Neuronal stem cell (in vitro differentiated cells): ENCODE results near the gene RAD51AP2.
"Not testable (repeated sequence)": the region's sequence is repeated elsewhere in the genome, so short reads cannot be mapped to it uniquely, and the experiment has no call there.

Experiments
- DNase-seq: peaks from one replicate; pipeline ENCODE4 v3.0.0-alpha.2; 2013; ENCODE audit warnings: low spot score
- H2AFZ ChIP-seq: one replicate; pipeline ENCODE4 v1.6.1; 2013; ENCODE audit warnings: mild to moderate bottlenecking, low read length, inconsistent platforms
- H2AK5ac ChIP-seq: 2 replicates; pipeline ENCODE4 v1.6.1; 2013; ENCODE audit warnings: low read depth, mild to moderate bottlenecking, inconsistent platforms, low read length, moderate library complexity, mixed read lengths
- H2BK120ac ChIP-seq: 2 replicates; pipeline ENCODE4 v1.6.1; 2013; ENCODE audit warnings: low read depth, mild to moderate bottlenecking, inconsistent platforms, low read length, moderate library complexity, mixed read lengths
- H2BK12ac ChIP-seq: one replicate; pipeline ENCODE4 v1.6.1; 2013; ENCODE audit warnings: low read length, inconsistent platforms
- H2BK15ac ChIP-seq: 2 replicates; pipeline ENCODE4 v1.6.1; 2013; ENCODE audit warnings: mild to moderate bottlenecking, low read length, inconsistent platforms, mixed read lengths
- H2BK5ac ChIP-seq: one replicate; pipeline ENCODE4 v1.6.1; 2013; ENCODE audit warnings: inconsistent platforms, mild to moderate bottlenecking, low read length, moderate library complexity
- H3K14ac ChIP-seq: one replicate; pipeline ENCODE4 v1.6.1; 2013; ENCODE audit warnings: low read length, inconsistent platforms
- H3K18ac ChIP-seq: 2 replicates; pipeline ENCODE4 v1.6.1; 2013; ENCODE audit warnings: low read length, inconsistent platforms
- H3K23ac ChIP-seq: 2 replicates; pipeline ENCODE4 v1.6.1; 2013; ENCODE audit warnings: low read depth, mild to moderate bottlenecking, mixed read lengths, low read length, inconsistent platforms; ENCODE audit not compliant: poor library complexity
- H3K27ac ChIP-seq: replicated peaks from 3 replicates; pipeline ENCODE4 v1.5.1; 2013; ENCODE audit warnings: low read length, inconsistent platforms
- H3K27me3 ChIP-seq, 3 experiments: 2 replicates each; pipeline ENCODE4 v1.6.1; 2013; ENCODE audit warnings: low read length in 3 of 3, mild to moderate bottlenecking in 2 of 3, inconsistent platforms in 1 of 3, low read depth in 1 of 3, mixed read lengths in 1 of 3, moderate library complexity in 1 of 3; ENCODE audit not compliant: control insufficient read depth in 3 of 3, insufficient read depth in 3 of 3
- H3K36me3 ChIP-seq, 2 donors: replicated peaks in 1 of 2; 2 replicates each; pipeline ENCODE4 v1.6.1; 2013; ENCODE audit warnings: low read length in 2 of 2; ENCODE audit not compliant: control insufficient read depth in 2 of 2, insufficient read depth in 2 of 2
- H3K4ac ChIP-seq: 2 replicates; pipeline ENCODE4 v1.6.1; 2013; ENCODE audit warnings: inconsistent platforms, mild to moderate bottlenecking, low read length, moderate library complexity
- H3K4me1 ChIP-seq, 2 donors: 1 replicate in 1 of 2; 2 replicates in 1 of 2; pipeline ENCODE4 v1.6.1; 2013; ENCODE audit warnings: low read length in 2 of 2, low read depth in 1 of 2; ENCODE audit not compliant: control insufficient read depth in 2 of 2, insufficient read depth in 1 of 2
- H3K4me2 ChIP-seq: one replicate; pipeline ENCODE4 v1.6.1; 2013; ENCODE audit warnings: mild to moderate bottlenecking, low read length, inconsistent platforms; ENCODE audit not compliant: insufficient read depth, poor library complexity, severe bottlenecking
- H3K4me3 ChIP-seq, 2 donors: 2 replicates each; pipeline ENCODE4 v1.5.1; 2013; ENCODE audit warnings: low read length in 2 of 2, mild to moderate bottlenecking in 2 of 2, inconsistent platforms in 1 of 2, moderate library complexity in 1 of 2
- H3K79me1 ChIP-seq: one replicate; pipeline ENCODE4 v1.6.1; 2013; ENCODE audit warnings: low read depth, mild to moderate bottlenecking, inconsistent platforms, low read length, moderate library complexity
- H3K9ac ChIP-seq: one replicate; pipeline ENCODE4 v1.6.1; 2013; ENCODE audit warnings: mild to moderate bottlenecking, low read depth, low read length, inconsistent platforms; ENCODE audit not compliant: poor library complexity
- H3K9me3 ChIP-seq, 2 donors: replicated peaks in 1 of 2; 2 replicates each; pipeline versions ENCODE3 to v1.6.1; 2013; ENCODE audit warnings: low read length in 2 of 2, mild to moderate bottlenecking in 2 of 2, inconsistent platforms in 1 of 2, low read depth in 1 of 2, mixed read lengths in 1 of 2, moderate library complexity in 1 of 2; ENCODE audit not compliant: control insufficient read depth in 2 of 2, insufficient read depth in 1 of 2
- H4K8ac ChIP-seq: one replicate; pipeline ENCODE4 v1.6.1; 2013; ENCODE audit warnings: low read depth, mild to moderate bottlenecking, inconsistent platforms, low read length, moderate library complexity
- H4K91ac ChIP-seq: one replicate; pipeline ENCODE4 v1.6.1; 2013; ENCODE audit warnings: low read length, low read depth, mild to moderate bottlenecking, inconsistent platforms; ENCODE audit not compliant: poor library complexity
- WGBS, 2 donors: extraction: QIAGEN DNeasy Blood & Tissue Kit; methylation state at CpG; one replicate each; pipeline ENCODE4 v1.1.7; 2013; ENCODE audit warnings: missing lambda C conversion rate in 2 of 2, mixed read lengths in 1 of 2; ENCODE audit not compliant: insufficient read length in 2 of 2, insufficient replicate concordance in 1 of 2; ENCODE audit errors: extremely low coverage in 2 of 2; 5-methylcytosine and 5-hydroxymethylcytosine counted together

RAD51AP2 gene

DNA sequence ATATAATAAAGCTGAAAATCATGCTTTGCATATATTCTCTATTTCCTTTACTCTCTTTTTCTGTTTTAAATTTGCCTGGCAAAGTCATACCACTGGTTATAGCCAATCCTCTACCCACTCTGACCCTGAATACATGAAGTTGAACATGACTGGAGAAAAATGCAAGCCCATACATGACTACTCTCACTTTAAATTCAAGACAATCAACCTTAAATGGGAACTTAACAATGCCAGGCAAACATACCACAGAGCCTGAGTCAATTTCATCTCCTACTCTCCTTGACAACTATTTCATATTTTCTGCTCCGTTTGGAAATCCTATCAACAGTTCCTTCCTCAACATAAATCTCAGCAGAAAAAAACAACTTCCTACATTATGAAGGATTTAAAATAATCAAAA lies 22.6 kb downstream of the RAD51AP2 start:
- no peaks in the 10 kb centered on the region for H3K79me1 ChIP-seq
- H2BK120ac ChIP-seq: no peak overlapping the region
- H3K23ac ChIP-seq: no peak overlapping the region
- no peak overlapping the region for H2BK15ac ChIP-seq
- no peak overlapping the region for H3K27ac ChIP-seq
- no peak for DNase-seq
- H4K91ac ChIP-seq: no peak overlapping the region
- H3K9ac ChIP-seq: no peak overlapping the region
- no CpG with 5 or more reads among the region's 1 CpG for WGBS, 2 donors
- H3K14ac ChIP-seq: no peak overlapping the region
- no peak overlapping the region for H3K4me3 ChIP-seq
- H3K4me1 ChIP-seq: no peaks in the 10 kb centered on the region
- no peak overlapping the region for H2AK5ac ChIP-seq
- no peak overlapping the region for H2BK5ac ChIP-seq
- no peak overlapping the region for H4K8ac ChIP-seq
- no peak overlapping the region for H3K4ac ChIP-seq
- no peak overlapping the region for H3K18ac ChIP-seq
- H3K27me3 ChIP-seq: no peaks in the 10 kb centered on the region
- H3K36me3 ChIP-seq: no peaks in the 10 kb centered on the region
- no peak overlapping the region for H2BK12ac ChIP-seq
- H2AFZ ChIP-seq: no peak overlapping the region
- no peak overlapping the region for H3K4me2 ChIP-seq
- H3K9me3 ChIP-seq: no peaks in the 10 kb centered on the region

DNA sequence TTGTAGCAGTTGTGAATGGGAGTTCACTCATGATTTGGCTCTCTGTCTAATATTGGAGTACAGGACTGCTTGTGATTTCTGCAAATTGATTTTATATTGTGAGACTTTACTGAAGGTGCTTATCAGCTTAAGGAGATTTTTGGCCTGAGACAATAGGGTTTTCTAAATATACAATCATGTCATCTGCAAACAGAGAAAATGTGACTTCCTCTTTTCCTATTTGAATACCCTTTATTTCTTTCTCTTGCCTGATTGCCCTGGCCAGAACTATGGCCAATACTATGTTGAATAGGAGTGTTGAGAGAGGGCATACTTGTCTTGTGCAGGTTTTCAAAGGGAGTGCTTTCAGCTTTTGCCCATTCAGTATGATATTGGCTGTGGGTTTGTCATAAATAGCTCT lies 28.1 kb downstream of the RAD51AP2 start:
- not testable (repeated sequence) for H2BK5ac ChIP-seq, DNase-seq, H2BK120ac ChIP-seq, H3K36me3 ChIP-seq, H3K14ac ChIP-seq, H3K4me2 ChIP-seq, H3K4me3 ChIP-seq, H3K9me3 ChIP-seq, H3K9ac ChIP-seq, H2AFZ ChIP-seq, H2AK5ac ChIP-seq, H3K18ac ChIP-seq, H3K4me1 ChIP-seq, H2BK12ac ChIP-seq, H3K79me1 ChIP-seq, H3K23ac ChIP-seq, H2BK15ac ChIP-seq, H3K27me3 ChIP-seq, H3K27ac ChIP-seq, H4K8ac ChIP-seq, H4K91ac ChIP-seq, H3K4ac ChIP-seq

DNA sequence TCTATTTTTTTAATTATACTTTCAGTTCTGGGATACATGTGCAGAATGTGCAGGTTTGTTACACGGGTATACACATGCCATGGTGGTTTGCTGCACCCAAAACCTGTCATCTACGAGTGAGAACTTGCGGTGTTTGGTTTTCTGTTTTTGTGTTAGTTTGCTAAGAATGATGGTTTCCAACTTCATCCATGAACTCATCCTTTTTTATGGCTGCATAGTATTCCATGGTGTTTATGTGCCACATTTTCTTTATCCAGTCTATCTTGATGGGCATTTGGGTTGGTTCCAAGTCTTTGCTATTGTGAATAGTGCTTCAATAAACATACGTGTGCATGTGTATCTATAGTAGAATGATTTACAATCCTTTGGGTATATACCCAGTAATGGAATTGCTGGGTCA lies 29.6 kb downstream of the RAD51AP2 start:
- WGBS, 2 donors: no CpG with 5 or more reads among the region's 4 CpGs

DNA sequence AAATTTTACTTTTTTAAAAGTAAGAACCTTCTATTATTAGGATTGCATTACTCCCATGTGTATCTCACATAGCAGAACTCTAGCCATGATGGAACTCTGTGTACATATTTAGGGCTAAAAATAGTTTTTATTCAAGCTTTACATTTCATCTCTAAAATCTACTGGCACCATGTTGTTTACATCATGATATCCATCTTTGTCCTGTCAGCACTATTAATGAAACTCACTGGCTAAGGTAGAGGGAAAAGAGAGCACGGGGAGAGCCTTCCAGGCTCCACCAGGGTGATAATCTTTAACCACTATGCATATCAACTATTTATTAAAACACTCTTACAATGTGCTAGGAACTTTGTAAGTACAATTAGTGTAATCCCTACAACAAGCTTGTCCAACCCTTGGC lies 34.7 kb downstream of the RAD51AP2 start:
- WGBS, 2 donors: no CpG with 5 or more reads among the region's 1 CpG

More for the DNA sequence above, 29.6 kb downstream of the RAD51AP2 start:
- H3K27ac ChIP-seq, H3K4me2 ChIP-seq, H2BK15ac ChIP-seq, H2AK5ac ChIP-seq, H4K91ac ChIP-seq, H2BK5ac ChIP-seq, H3K23ac ChIP-seq, H2AFZ ChIP-seq, DNase-seq, H3K27me3 ChIP-seq, H3K4me1 ChIP-seq, H3K79me1 ChIP-seq, H3K4ac ChIP-seq, H3K36me3 ChIP-seq, H3K9ac ChIP-seq, H3K9me3 ChIP-seq, H2BK12ac ChIP-seq, H2BK120ac ChIP-seq, H4K8ac ChIP-seq, H3K14ac ChIP-seq, H3K18ac ChIP-seq, H3K4me3 ChIP-seq: not testable (repeated sequence)

More for the DNA sequence above, 34.7 kb downstream of the RAD51AP2 start:
- Histone ChIP-seq H2BK5ac (no peak overlapping the region), H3K4me3 (no peak overlapping the region), H3K9me3 (no peaks in the 10 kb centered on the region), H4K8ac (no peak overlapping the region), H3K36me3 (no peaks in the 10 kb centered on the region), H3K79me1 (no peaks in the 10 kb centered on the region), H3K23ac (no peak overlapping the region), H2AFZ (no peak overlapping the region), H3K18ac (no peak overlapping the region), H3K4ac (no peak overlapping the region), H3K9ac (no peak overlapping the region), H3K4me1 (peaks cover 0 to 3% of the 10 kb centered on the region in 2 donors), H3K4me2 (no peak overlapping the region), H3K27ac (no peak overlapping the region), H2BK12ac (no peak overlapping the region), H2AK5ac (no peak overlapping the region), H2BK120ac (no peak overlapping the region), H2BK15ac (no peak overlapping the region), H3K14ac (no peak overlapping the region), H4K91ac (no peak overlapping the region), H3K27me3 (no peaks in the 10 kb centered on the region)
- no peak for DNase-seq
